Pancreas (tissue), 10 donors: ENCODE data around the gene FARSA. TPM values are rescaled to one million over a fixed set of nuclear protein-coding genes. Genes with fewer than 3 reads are reported as not detected.

Source experiments
- ATAC-seq, 4 donors: fragments of 200-7000 bp; cut with Tn5 transposase; one replicate each; pipeline versions ENCODE4 v1.8.0 to v1.9.1; 2020; ENCODE audit warnings: mild to moderate bottlenecking in 4 of 4, moderate library complexity in 4 of 4
- DNase-seq, 6 donors: peaks; one replicate each; pipeline ENCODE4 v3.0.0-alpha.2; 2020
- FAIRE-seq: peaks from 2 replicates; lab custom pipeline; 2012; peaks lifted over from hg19 to GRCh38; lab: Jason Lieb, UNC
- H3K27ac ChIP-seq, 4 donors: fragments of 200-600 bp; sonication (generic); 1 replicate in 3 of 4; 2 replicates in 1 of 4; pipeline versions ENCODE4 v1.5.0 to v1.8.0; 2020
- H3K27me3 ChIP-seq, 4 donors: fragments of 200-600 bp; one replicate each; pipeline ENCODE4 v1.8.0; 2021
- H3K36me3 ChIP-seq, 3 donors: fragments of 200-600 bp; sonication (generic) in 1 of 3; one replicate each; pipeline versions ENCODE4 v1.5.0 to v1.8.0; 2020 to 2021
- H3K4me1 ChIP-seq, 3 donors: fragments of 200-600 bp; one replicate each; pipeline ENCODE4 v1.8.0; 2021
- H3K4me3 ChIP-seq, 4 donors: fragments of 200-600 bp; sonication (generic) in 2 of 4; one replicate each; pipeline versions ENCODE4 v1.5.0 to v1.8.0; 2020 to 2021
- H3K9me3 ChIP-seq, 4 donors: fragments of 200-600 bp; one replicate each; pipeline ENCODE4 v1.8.0; 2021
- WGBS, 2 donors: extraction: QIAGEN DNeasy Blood & Tissue Kit; methylation state at CpG; one replicate each; pipeline ENCODE4 v1.1.7; 2013; 5-methylcytosine and 5-hydroxymethylcytosine counted together
- intact Hi-C, 3 donors: fragments of 100-400 bp; cut with DNase I; formaldehyde crosslinking; loops; one replicate each; pipeline versions ENCODE4 v1.11.1 to v1.14.2; 2022
- polyA plus RNA-seq, 2 donors: library from polyadenylated mRNA; stranded (reverse); fragments of 200-250 nt; gene quantifications; one replicate each; pipeline ENCODE4 v1.2.3, GENCODE V29; 2013
- total RNA-seq, 6 donors: library from RNA; stranded (reverse); fragmentation: NEBNext Ultra II Directional in 4 of 6; extraction: Animal tissue kit (Norgen Biotek cat#: 25700) in 4 of 6; gene quantifications; one replicate each; pipeline versions ENCODE4 v1.2.1 to v1.2.4, GENCODE V29; 2021 to 2023
- TF ChIP-seq, protein P1 (sequence below), 4 donors: fragments of 200-600 bp; sonication (generic) in 3 of 4; IDR thresholded peaks; one replicate each; pipeline versions ENCODE4 v1.5.0 to v1.8.0; 2021; ENCODE audit warnings: antibody characterized with exemption in 4 of 4
- donor health status: healthy with polysubstance abuse.
- donor health status: DM: no; HTN: no; CAD: no; lungs with moderate emphysema.
- donor health status: DM: no; HTN: no; CAD: no.
- donor health status: control.
- donor health status: control.
- donor health status: Bipolar disorder and iron deficiency.
- donor health status: DM: yes; HTN: yes; CAD: no.
- donor health status: DM: no; HTN: no; CAD: no.
- donor health status: DM: no; HTN: no; CAD: no.
- donor health status: DM: yes; HTN: yes; CAD: no.

FARSA gene
- total and polyA plus RNA-seq, 8 donors, result 19.4 to 46.0 (median 30.2) TPM

- Histone ChIP-seq H3K9me3 (no peaks in the 10 kb centered on the region), H3K4me1 (peaks cover 17 to 23% (median 18%) of the 10 kb centered on the region in 3 donors), H3K27me3 (no peaks in the 10 kb centered on the region), H3K36me3 (peaks cover 10 to 47% (median 26%) of the 10 kb centered on the region in 3 donors), H3K27ac (peak overlapping the region in 1 of 4 donors; percentile 5), H3K4me3 (peak overlapping the region in 2 of 4 donors; percentile 76 to 80)
- ATAC-seq (no peak), DNase-seq (no peak), FAIRE-seq (no peak)
- TF ChIP-seq, protein P1, sequence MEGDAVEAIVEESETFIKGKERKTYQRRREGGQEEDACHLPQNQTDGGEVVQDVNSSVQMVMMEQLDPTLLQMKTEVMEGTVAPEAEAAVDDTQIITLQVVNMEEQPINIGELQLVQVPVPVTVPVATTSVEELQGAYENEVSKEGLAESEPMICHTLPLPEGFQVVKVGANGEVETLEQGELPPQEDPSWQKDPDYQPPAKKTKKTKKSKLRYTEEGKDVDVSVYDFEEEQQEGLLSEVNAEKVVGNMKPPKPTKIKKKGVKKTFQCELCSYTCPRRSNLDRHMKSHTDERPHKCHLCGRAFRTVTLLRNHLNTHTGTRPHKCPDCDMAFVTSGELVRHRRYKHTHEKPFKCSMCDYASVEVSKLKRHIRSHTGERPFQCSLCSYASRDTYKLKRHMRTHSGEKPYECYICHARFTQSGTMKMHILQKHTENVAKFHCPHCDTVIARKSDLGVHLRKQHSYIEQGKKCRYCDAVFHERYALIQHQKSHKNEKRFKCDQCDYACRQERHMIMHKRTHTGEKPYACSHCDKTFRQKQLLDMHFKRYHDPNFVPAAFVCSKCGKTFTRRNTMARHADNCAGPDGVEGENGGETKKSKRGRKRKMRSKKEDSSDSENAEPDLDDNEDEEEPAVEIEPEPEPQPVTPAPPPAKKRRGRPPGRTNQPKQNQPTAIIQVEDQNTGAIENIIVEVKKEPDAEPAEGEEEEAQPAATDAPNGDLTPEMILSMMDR (IDR thresholded peaks at IDR 0.05), result no peak
- 27 to 35% methylated on average over 2 of the region's 2 CpGs for whole genome bisulfite sequencing, 2 donors
- intact Hi-C loops, result no loop called here
These were observed 7.4 kb upstream of the FARSA start for GRCh38 chr19:12940897-12941296.

GRCh38 chr19:12939975-12940423, 6.5 kb upstream of the FARSA start:
- Histone ChIP-seq H3K27ac (peak overlapping the region in 2 of 4 donors; percentile 1 to 5), H3K27me3 (no peaks in the 10 kb centered on the region), H3K4me1 (peaks cover 17 to 23% (median 18%) of the 10 kb centered on the region in 3 donors), H3K9me3 (no peaks in the 10 kb centered on the region), H3K36me3 (peaks cover 10 to 47% (median 26%) of the 10 kb centered on the region in 3 donors), H3K4me3 (peak overlapping the region; percentile 76 to 99 (median 84))
- TF ChIP-seq, protein P1 (IDR thresholded peaks at IDR 0.05), result no peak
- no peak for FAIRE-seq
- 31 to 32% methylated on average over 10 of the region's 10 CpGs for WGBS, 2 donors
- ATAC-seq, result no peak
- intact Hi-C loops, result no loop called here
- DNase-seq, result no peak

DNA sequence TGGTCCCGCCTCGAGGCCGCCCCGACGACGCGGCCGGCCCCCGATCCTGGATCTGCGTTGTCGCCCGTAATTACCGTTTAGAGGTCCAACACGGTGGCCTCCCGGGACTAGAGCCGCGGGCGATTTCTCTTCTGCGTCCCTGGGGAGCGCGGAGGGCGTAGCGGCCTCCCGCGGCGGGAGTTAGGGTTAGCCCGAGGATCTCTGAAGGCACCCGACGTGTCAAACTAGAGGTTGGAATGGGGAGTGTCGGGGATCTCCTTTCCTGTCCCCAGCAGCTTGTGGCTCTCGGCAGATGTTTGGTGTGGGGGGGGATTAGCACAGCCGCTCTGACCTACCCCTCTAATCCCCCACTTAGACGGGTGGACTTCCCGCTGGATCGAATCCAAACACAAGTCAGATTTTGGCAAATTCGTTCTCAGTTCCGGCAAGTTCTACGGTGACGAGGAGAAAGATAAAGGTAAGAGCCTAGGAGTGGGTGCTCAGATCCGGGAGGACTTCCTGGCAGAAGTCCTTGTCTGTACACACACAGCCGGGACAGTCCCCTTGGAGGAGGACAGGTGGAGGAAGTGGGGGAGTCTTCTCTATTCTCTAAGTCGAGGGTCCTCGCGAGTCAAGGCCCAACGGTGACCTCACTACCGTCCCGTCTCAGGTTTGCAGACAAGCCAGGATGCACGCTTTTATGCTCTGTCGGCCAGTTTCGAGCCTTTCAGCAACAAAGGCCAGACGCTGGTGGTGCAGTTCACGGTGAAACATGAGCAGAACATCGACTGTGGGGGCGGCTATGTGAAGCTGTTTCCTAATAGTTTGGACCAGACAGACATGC, 5.5 kb upstream of the FARSA start:
- peaks cover 17 to 20% (median 18%) of the 10 kb centered on the region in 3 donors for H3K4me1 ChIP-seq

GRCh38 chr19:12937927-12938778, 4.6 kb upstream of the FARSA start, which contains the start of gene CALR:
TSS of gene CALR (plus strand) at chr19:12938609. CDS start at chr19:12938680, 71 bp downstream.
- DNase-seq (peak; percentile 97 to 100 (median 100)), FAIRE-seq (peak; percentile 89), ATAC-seq (peak; percentile 83 to 92 (median 88))
- peak within 1 kb of the TSS; percentile 76 to 99 (median 84) for H3K4me3 ChIP-seq
- TF ChIP-seq, protein P1 (IDR thresholded peaks at IDR 0.05), result no peak
- H3K27me3 ChIP-seq, result no peaks in the 10 kb centered on the region
- no peaks in the 10 kb centered on the region for H3K9me3 ChIP-seq
- intact Hi-C loops, result no loop called here
- peaks cover 17 to 20% (median 18%) of the 10 kb centered on the region in 3 donors for H3K4me1 ChIP-seq
- WGBS, 2 donors, result 0% methylated on average over 55 to 63 of the region's 63 CpGs
- peaks cover 6 to 32% (median 17%) of the 10 kb centered on the region in 3 donors for H3K36me3 ChIP-seq
- H3K27ac ChIP-seq, result peak within 1 kb of the TSS; percentile 69 to 87 (median 78)

More for the DNA sequence above, 5.5 kb upstream of the FARSA start:
- intact Hi-C loops, result no loop called here
- TF ChIP-seq, protein P1 (IDR thresholded peaks at IDR 0.05), result no peak
- Histone ChIP-seq H3K4me3 (peak overlapping the region; percentile 76 to 99 (median 84)), H3K36me3 (peaks cover 10 to 40% (median 24%) of the 10 kb centered on the region in 3 donors), H3K9me3 (no peaks in the 10 kb centered on the region), H3K27ac (peak overlapping the region; percentile 69 to 87 (median 78)), H3K27me3 (no peaks in the 10 kb centered on the region)
- ATAC-seq (peak; percentile 17 to 41 (median 28)), FAIRE-seq (no peak), DNase-seq (no peak)
- WGBS, 2 donors, result 0 to 1% methylated on average over 54 of the region's 54 CpGs
